Measurements from ENCODE around the gene ASB2. TPM values are rescaled to one million over a fixed set of nuclear protein-coding genes. Genes with fewer than 3 reads are reported as not detected.
A peak's percentile ranks its signal among the peaks of the same experiment; 100 is the strongest.

Gene ASB2
- total and polyA plus RNA-seq, 2 of the 8 experiments (the other 6 are each of a cell fraction or from before 2014, with no cell fraction given), result 1.0 to 2.1 TPM

DNA sequence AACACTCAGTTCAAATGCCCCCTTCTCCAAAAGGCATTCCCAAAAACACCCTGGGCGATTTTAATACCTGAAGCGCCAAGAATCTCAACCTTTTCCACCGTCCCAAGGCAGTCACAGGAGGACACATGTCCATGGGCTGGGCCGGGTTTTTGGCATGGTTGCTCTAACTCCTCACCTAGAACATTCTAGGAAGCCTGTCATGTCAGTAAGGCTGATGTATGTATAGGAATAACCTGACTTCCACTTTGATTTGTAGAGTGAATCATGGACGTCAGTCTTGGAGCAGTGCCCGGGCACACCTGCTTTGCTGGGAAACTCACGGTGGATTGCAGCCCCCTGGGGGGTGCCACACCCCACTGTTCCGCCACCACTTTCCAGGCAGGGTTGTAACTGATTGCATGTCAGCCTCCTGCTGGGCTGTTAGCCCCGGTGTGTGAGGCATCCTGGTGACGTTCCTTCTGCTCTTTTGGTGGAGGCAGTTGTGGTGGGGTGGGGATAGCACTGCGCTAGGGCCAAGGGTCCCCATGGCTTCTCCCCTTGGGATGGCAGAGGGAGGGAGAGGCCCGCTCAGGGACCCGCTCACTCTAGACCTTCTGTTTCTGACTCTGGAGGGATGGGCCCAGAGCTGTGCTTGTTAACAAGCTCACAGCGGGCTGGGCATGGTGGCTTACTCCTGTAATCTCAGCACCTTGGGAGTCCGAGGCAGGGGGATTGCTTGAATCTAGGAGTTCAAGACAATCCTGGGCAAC, 84.4 kb downstream of the ASB2 start:
- no peak overlapping the region for H2BK12ac ChIP-seq (ENCODE audit: low read depth, low read length)
- TF ChIP-seq YY1 (IDR thresholded peaks at IDR 0.05; ENCODE audit: low read depth, low read length) (no peak), BRCA1 (IDR thresholded peaks at IDR 0.05; ENCODE audit: low read depth, low read length) (no peak), SUZ12 (IDR thresholded peaks at IDR 0.05; ENCODE audit: low read length) (no peak), KDM1A (IDR thresholded peaks at IDR 0.05; ENCODE audit: borderline replicate concordance, low read length) (no peak), SP1 (IDR thresholded peaks at IDR 0.05; ENCODE audit: low read depth, low read length) (no peak), FOSL1 (IDR thresholded peaks at IDR 0.05; ENCODE audit: insufficient read depth, low read depth, low read length) (no peak), SIX5 (IDR thresholded peaks at IDR 0.05; ENCODE audit: low read depth, low read length) (no peak), POLR2AphosphoS5 (IDR thresholded peaks at IDR 0.05; ENCODE audit: low read depth, low read length) (no peak), NRF1 (IDR thresholded peaks at IDR 0.05; ENCODE audit: low read depth, low read length) (no peak), GABPA (IDR thresholded peaks at IDR 0.05; ENCODE audit: borderline replicate concordance, insufficient read depth, low read length) (no peak), EP300 (IDR thresholded peaks at IDR 0.05; ENCODE audit: borderline replicate concordance in 1 of 2, low read depth in 2 of 2, low read length in 2 of 2) (no peak)

More for the DNA sequence above, 84.4 kb downstream of the ASB2 start:
- no peak overlapping the region for H2BK5ac ChIP-seq (ENCODE audit: low read depth, low read length)
- H3K23ac ChIP-seq (ENCODE audit: insufficient read length), result no peak overlapping the region
- no peaks in the 10 kb centered on the region for H3K36me3 ChIP-seq (ENCODE audit: control insufficient read depth in 2 of 4, insufficient read depth in 4 of 4, low read length in 3 of 4)
- no peak overlapping the region for H4K5ac ChIP-seq (ENCODE audit: insufficient read length, low read depth, low read length)
- H4K20me1 ChIP-seq (replicated peaks in 1 of 2; ENCODE audit: control insufficient read depth in 1 of 2, insufficient read depth in 2 of 2, low read length in 2 of 2), result no peaks in the 10 kb centered on the region
- H3K4me3 ChIP-seq (ENCODE audit: extremely low read depth in 1 of 4, insufficient read depth in 2 of 4, low read depth in 3 of 4, low read length in 4 of 4), result no peak overlapping the region
- no peak overlapping the region for H2AK5ac ChIP-seq (ENCODE audit: low read depth, low read length)
- peaks cover 4 to 20% (median 10%) of the 10 kb centered on the region in 4 experiments for H3K4me1 ChIP-seq (replicated peaks in 1 of 4; ENCODE audit: control insufficient read depth in 3 of 4, insufficient read depth in 4 of 4, low read length in 3 of 4)
- no peaks in the 10 kb centered on the region; the same call in 1 of the 2 replicates for H3K23me2 ChIP-seq (ENCODE audit: low read depth, low read length)
- H4K8ac ChIP-seq (ENCODE audit: extremely low read depth, insufficient read depth, low read length), result no peak overlapping the region
- no peak overlapping the region for H2BK120ac ChIP-seq (replicated peaks; ENCODE audit: low read depth, low read length)
- no peaks in the 10 kb centered on the region for H3K79me2 ChIP-seq (ENCODE audit: control insufficient read depth in 1 of 2, insufficient read depth in 2 of 2, low read length in 2 of 2)
- no peak overlapping the region for H2AFZ ChIP-seq (ENCODE audit: low read length)
- DNase-seq (ENCODE audit: low read depth in 1 of 2, low spot score in 2 of 2) (no peak), FAIRE-seq (no peak)
- no peak overlapping the region for H3K14ac ChIP-seq (ENCODE audit: insufficient read length)
- H2BK15ac ChIP-seq (ENCODE audit: low read length), result no peak overlapping the region
- H3K9me3 ChIP-seq (ENCODE audit: insufficient read depth in 2 of 2, low read depth in 1 of 2, low read length in 1 of 2), result no peaks in the 10 kb centered on the region
- H3K9ac ChIP-seq (replicated peaks in 1 of 4; ENCODE audit: extremely low read depth in 1 of 4, low read depth in 3 of 4, low read length in 3 of 4), result no peak overlapping the region
- H3K18ac ChIP-seq (ENCODE audit: extremely low read depth, low read length), result 0 out of 2 replicates have a peak overlapping the region, but pooled peaks have one; percentile 32
- H3K56ac ChIP-seq (replicated peaks; ENCODE audit: insufficient read length, low read depth, low read length), result no peak overlapping the region
- no peaks in the 10 kb centered on the region; a peak in 1 of 7 replicates for H3K27me3 ChIP-seq (replicated peaks in 1 of 4; ENCODE audit: control insufficient read depth in 3 of 4, extremely low read depth in 1 of 4, insufficient read depth in 3 of 4, low read length in 3 of 4)
- H3K4ac ChIP-seq (replicated peaks; ENCODE audit: insufficient read length, low read depth, low read length), result no peak overlapping the region
- POLR2A ChIA-PET (ENCODE audit: partially characterized antibody), result no interaction called here
- no peaks in the 10 kb centered on the region for H3K79me1 ChIP-seq (ENCODE audit: low read depth, low read length)
- 80% methylated on average over 15 of the region's 15 CpGs; no CpG with 5 or more reads in 1 of the 2 experiments for whole genome bisulfite sequencing, 2 experiments (ENCODE audit: extremely low coverage in 1 of 2, insufficient coverage in 1 of 2, insufficient read length in 1 of 2, insufficient replicate concordance in 2 of 2, low coverage in 1 of 2, low lambda C conversion rate in 2 of 2, missing lambda C conversion rate in 1 of 2)
- no peak overlapping the region for H3K4me2 ChIP-seq (ENCODE audit: insufficient read depth in 1 of 2, low read depth in 2 of 2, low read length in 2 of 2)
- CTCF ChIA-PET (ENCODE audit: partially characterized antibody), result interaction anchor here (0.7 to 8.6 kb wide), 17 partner anchors 11 to 243 kb away, joined by 3 to 57 read pairs (median 4); no protein-coding TSS in a partner anchor
- no peak overlapping the region for H4K91ac ChIP-seq (replicated peaks; ENCODE audit: insufficient read length, low read length)
- H2BK20ac ChIP-seq (ENCODE audit: low read length), result no peak overlapping the region
- H3K27ac ChIP-seq (ENCODE audit: low read depth, low read length), result no peak overlapping the region
